HG02981 (cell line): ENCODE measurements around the gene CNIH2.
"Not testable (repeated sequence)": the region's sequence is repeated elsewhere in the genome, so short reads cannot be mapped to it uniquely, and the experiment has no call there.

Experiments
- ATAC-seq: cut with Tn5 transposase; IDR thresholded peaks from one replicate; pipeline ENCODE4 v1.9.1; 2021; ENCODE audit warnings: mild to moderate bottlenecking, moderate library complexity; ENCODE audit not compliant: unreplicated experiment

Gene CNIH2

GRCh38 chr11:66277471-66278362, at the start of gene CNIH2:
TSS of gene CNIH2 (plus strand) at chr11:66278175. CDS start at chr11:66278457, 282 bp downstream.
- ATAC-seq, result no peak

- no peak for ATAC-seq
Measured at GRCh38 chr11:66228521-66228920, 49.5 kb upstream of the CNIH2 start.

- ATAC-seq, result no peak
Measured at GRCh38 chr11:66230156-66230555, 47.8 kb upstream of the CNIH2 start.

- no peak for ATAC-seq
Measured at GRCh38 chr11:66230978-66231377, 47.0 kb upstream of the CNIH2 start.

GRCh38 chr11:66231561-66231960, 46.4 kb upstream of the CNIH2 start:
- ATAC-seq, result no peak

- ATAC-seq, result no peak
Measured at GRCh38 chr11:66232769-66233168, 45.2 kb upstream of the CNIH2 start.

GRCh38 chr11:66233301-66233700, 44.7 kb upstream of the CNIH2 start:
- ATAC-seq, result no peak

GRCh38 chr11:66235141-66235540, 42.8 kb upstream of the CNIH2 start:
- no peak for ATAC-seq

GRCh38 chr11:66237867-66238266, 40.1 kb upstream of the CNIH2 start:
- no peak for ATAC-seq

GRCh38 chr11:66238786-66239413, 39.1 kb upstream of the CNIH2 start:
- ATAC-seq, result no peak

GRCh38 chr11:66239511-66239910, 38.5 kb upstream of the CNIH2 start:
- no peak for ATAC-seq

- ATAC-seq, result no peak
Measured at GRCh38 chr11:66239998-66240780, 37.8 kb upstream of the CNIH2 start.

GRCh38 chr11:66240781-66241136, 37.2 kb upstream of the CNIH2 start:
- no peak for ATAC-seq

GRCh38 chr11:66242095-66242765, 35.7 kb upstream of the CNIH2 start:
- no peak for ATAC-seq

GRCh38 chr11:66243782-66244535, 34.0 kb upstream of the CNIH2 start:
- no peak for ATAC-seq

- no peak for ATAC-seq
Measured at GRCh38 chr11:66247295-66247694, 30.7 kb upstream of the CNIH2 start.

- no peak for ATAC-seq
Measured at GRCh38 chr11:66247801-66248200, 30.2 kb upstream of the CNIH2 start.

- no peak for ATAC-seq
Measured at GRCh38 chr11:66248903-66249302, 29.1 kb upstream of the CNIH2 start.

GRCh38 chr11:66251809-66252208, 26.2 kb upstream of the CNIH2 start:
- no peak for ATAC-seq

- not testable (repeated sequence) for ATAC-seq
Measured at GRCh38 chr11:66253081-66253480, 24.9 kb upstream of the CNIH2 start.
